ENCODE results near the gene YAE1.

DNA sequence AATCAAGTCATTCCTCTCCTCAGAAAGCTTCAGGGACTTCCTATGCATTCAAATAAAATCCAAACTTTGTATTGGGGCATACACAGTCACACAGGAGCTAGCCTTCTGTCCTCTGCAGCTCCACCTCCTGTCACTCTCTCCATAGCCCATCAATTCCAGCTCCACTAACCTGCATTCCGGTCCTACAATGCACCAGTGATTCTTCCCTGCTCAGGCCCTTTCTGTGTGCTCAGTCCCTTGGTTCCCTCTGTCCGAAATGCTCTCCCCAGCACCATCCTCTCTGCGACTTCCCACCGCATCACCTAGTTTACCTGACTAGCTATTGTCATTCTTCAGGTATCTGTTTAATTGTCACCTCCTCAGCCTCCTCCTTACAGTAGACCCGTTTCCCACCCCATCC is 26.4 kb upstream of the YAE1 start:
- no peak for TF ChIP-seq IKZF1 (IDR thresholded peaks at IDR 0.05)
- no peak for TF ChIP-seq ZNF747 (CRISPR knock-in tag; IDR thresholded peaks at IDR 0.05; ENCODE audit: borderline replicate concordance)
- no peak for TF ChIP-seq NR3C1 (CRISPR knock-in tag; IDR thresholded peaks at IDR 0.05)
- TF ChIP-seq, protein P1, sequence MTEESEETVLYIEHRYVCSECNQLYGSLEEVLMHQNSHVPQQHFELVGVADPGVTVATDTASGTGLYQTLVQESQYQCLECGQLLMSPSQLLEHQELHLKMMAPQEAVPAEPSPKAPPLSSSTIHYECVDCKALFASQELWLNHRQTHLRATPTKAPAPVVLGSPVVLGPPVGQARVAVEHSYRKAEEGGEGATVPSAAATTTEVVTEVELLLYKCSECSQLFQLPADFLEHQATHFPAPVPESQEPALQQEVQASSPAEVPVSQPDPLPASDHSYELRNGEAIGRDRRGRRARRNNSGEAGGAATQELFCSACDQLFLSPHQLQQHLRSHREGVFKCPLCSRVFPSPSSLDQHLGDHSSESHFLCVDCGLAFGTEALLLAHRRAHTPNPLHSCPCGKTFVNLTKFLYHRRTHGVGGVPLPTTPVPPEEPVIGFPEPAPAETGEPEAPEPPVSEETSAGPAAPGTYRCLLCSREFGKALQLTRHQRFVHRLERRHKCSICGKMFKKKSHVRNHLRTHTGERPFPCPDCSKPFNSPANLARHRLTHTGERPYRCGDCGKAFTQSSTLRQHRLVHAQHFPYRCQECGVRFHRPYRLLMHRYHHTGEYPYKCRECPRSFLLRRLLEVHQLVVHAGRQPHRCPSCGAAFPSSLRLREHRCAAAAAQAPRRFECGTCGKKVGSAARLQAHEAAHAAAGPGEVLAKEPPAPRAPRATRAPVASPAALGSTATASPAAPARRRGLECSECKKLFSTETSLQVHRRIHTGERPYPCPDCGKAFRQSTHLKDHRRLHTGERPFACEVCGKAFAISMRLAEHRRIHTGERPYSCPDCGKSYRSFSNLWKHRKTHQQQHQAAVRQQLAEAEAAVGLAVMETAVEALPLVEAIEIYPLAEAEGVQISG (CRISPR knock-in tag; IDR thresholded peaks at IDR 0.05): no peak
- TF ChIP-seq, protein P2, sequence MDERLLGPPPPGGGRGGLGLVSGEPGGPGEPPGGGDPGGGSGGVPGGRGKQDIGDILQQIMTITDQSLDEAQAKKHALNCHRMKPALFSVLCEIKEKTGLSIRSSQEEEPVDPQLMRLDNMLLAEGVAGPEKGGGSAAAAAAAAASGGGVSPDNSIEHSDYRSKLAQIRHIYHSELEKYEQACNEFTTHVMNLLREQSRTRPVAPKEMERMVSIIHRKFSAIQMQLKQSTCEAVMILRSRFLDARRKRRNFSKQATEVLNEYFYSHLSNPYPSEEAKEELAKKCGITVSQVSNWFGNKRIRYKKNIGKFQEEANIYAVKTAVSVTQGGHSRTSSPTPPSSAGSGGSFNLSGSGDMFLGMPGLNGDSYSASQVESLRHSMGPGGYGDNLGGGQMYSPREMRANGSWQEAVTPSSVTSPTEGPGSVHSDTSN (CRISPR knock-in tag; IDR thresholded peaks at IDR 0.05): no peak
- TF ChIP-seq, protein P3, sequence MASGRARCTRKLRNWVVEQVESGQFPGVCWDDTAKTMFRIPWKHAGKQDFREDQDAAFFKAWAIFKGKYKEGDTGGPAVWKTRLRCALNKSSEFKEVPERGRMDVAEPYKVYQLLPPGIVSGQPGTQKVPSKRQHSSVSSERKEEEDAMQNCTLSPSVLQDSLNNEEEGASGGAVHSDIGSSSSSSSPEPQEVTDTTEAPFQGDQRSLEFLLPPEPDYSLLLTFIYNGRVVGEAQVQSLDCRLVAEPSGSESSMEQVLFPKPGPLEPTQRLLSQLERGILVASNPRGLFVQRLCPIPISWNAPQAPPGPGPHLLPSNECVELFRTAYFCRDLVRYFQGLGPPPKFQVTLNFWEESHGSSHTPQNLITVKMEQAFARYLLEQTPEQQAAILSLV (CRISPR knock-in tag; IDR thresholded peaks at IDR 0.05; ENCODE audit: borderline replicate concordance): no peak
- TF ChIP-seq, protein P4, sequence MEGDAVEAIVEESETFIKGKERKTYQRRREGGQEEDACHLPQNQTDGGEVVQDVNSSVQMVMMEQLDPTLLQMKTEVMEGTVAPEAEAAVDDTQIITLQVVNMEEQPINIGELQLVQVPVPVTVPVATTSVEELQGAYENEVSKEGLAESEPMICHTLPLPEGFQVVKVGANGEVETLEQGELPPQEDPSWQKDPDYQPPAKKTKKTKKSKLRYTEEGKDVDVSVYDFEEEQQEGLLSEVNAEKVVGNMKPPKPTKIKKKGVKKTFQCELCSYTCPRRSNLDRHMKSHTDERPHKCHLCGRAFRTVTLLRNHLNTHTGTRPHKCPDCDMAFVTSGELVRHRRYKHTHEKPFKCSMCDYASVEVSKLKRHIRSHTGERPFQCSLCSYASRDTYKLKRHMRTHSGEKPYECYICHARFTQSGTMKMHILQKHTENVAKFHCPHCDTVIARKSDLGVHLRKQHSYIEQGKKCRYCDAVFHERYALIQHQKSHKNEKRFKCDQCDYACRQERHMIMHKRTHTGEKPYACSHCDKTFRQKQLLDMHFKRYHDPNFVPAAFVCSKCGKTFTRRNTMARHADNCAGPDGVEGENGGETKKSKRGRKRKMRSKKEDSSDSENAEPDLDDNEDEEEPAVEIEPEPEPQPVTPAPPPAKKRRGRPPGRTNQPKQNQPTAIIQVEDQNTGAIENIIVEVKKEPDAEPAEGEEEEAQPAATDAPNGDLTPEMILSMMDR (CRISPR knock-in tag; IDR thresholded peaks at IDR 0.05): no peak
- no peak for TF ChIP-seq ZNF589 (CRISPR knock-in tag; conservative IDR thresholded peaks at IDR 0.05)
- TF ChIP-seq, protein P5, sequence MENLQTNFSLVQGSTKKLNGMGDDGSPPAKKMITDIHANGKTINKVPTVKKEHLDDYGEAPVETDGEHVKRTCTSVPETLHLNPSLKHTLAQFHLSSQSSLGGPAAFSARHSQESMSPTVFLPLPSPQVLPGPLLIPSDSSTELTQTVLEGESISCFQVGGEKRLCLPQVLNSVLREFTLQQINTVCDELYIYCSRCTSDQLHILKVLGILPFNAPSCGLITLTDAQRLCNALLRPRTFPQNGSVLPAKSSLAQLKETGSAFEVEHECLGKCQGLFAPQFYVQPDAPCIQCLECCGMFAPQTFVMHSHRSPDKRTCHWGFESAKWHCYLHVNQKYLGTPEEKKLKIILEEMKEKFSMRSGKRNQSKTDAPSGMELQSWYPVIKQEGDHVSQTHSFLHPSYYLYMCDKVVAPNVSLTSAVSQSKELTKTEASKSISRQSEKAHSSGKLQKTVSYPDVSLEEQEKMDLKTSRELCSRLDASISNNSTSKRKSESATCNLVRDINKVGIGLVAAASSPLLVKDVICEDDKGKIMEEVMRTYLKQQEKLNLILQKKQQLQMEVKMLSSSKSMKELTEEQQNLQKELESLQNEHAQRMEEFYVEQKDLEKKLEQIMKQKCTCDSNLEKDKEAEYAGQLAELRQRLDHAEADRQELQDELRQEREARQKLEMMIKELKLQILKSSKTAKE (CRISPR knock-in tag; IDR thresholded peaks at IDR 0.05; ENCODE audit: borderline replicate concordance): no peak

All from HepG2 (cell line).